ENCODE results near the gene CMSS1.

CMSS1 gene

DNA sequence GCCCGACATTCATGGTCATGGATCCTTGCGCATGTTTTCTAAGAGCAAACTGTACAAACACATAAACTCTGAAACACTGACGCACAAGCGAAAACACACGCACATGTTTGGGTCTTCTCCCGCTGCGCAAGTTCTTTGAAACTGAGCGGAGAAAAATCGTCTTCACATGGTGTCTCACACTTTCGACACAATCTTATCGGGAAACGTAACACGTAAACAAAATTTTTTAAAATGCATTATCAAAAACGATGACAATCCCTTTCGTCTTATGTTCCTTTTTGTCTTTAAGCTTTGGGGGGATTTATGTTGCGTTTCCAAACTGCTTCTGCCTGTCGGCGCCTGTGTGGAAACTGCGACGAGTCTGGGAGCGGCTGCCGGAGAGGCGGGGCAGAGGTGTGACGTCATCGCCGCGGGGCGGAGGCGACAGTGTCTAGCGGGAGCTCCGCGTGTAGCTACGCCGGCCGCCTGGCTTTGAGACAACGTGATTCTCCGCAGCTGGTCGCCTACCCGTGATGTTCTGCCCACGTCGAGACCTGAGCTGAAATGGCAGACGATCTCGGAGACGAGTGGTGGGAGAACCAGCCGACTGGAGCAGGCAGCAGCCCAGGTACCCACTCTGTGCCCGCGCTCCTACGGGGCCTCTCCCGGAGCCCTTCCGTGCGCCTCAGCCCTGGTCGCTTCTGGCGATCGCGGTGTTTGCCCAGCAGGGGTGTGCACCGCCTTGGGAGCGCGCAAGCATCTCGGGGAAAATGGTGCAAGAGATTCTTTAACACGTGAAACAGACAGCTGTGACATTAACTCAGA, at the start of gene CMSS1:
Gene CMSS1 (plus strand): TSS at position 426 of the 804 bp plus-strand sequence.
- DNase-seq (ENCODE audit: low read depth in 2 of 2): peak; percentile 94 to 95

DNA sequence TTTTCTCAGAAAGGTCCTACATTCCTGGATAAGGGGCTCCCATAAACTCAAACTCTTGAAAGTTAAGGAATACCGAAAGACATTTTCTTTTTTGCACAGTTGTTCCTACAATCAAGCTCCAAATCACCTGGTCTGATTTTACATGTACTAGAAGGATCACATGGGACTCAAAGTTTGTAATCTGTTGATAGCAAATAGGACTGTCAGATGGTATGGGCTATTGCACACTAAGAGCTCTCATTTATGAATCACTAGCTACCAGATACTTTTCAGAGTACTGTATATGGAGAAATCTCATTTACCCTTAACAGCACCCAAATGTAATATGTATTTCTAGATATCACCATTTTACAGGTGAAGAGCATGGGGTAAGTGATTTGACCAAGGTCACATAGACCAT, 49.5 kb upstream of the CMSS1 start:
- DNase-seq (ENCODE audit: low read depth in 2 of 2): no peak

DNA sequence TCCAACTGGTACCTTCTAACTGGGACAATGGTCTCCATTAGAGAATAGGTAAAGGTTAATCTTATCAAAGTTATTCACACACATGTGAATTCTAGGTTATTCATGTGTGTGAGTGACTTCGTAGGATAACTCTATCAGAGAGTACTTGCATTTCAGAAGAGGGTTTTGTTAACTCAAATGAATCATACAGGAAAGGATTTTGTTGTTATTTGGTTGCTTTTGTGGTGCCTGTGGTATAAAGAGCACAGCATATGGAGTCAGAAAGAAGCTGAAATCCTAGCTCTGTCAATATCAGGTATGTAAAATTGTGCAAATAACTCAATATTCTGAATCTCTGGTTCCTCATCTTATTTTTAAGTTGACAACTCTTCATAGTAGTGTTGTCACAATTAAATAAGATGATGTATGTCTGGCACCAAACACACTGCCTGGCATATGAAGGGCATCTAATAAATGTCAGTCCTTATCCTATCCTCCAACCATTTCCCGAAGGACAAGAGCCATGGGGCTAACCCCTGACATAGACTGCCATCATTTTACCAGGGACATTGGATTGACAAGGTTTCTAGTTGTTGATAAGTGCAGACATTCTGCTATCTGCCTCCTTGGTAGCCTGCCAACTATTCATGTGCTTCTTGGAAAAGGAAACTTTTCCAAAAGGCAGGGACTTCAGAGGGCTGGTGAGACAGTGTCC, 48.7 kb upstream of the CMSS1 start:
- no peak for DNase-seq (ENCODE audit: low read depth in 2 of 2)

DNA sequence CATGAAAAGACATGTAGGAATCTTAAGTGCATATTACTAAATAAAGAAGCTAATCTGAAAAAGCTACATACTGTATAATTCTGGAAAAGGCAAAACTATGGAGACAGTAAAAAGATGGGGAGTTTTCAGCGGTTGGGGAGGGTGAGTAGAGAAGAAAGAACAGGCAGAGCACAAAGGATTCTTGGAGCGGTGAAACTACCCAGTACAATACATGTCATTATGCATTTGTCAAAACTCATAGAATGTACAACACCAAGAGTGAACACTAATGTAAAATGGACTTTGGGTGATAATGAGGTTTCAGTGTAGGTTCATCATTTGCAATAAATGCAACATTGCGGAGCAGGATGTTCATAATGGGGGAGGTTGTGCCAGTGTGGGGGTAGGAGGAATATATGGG, 45.5 kb upstream of the CMSS1 start:
- DNase-seq (ENCODE audit: low read depth in 2 of 2): no peak

DNA sequence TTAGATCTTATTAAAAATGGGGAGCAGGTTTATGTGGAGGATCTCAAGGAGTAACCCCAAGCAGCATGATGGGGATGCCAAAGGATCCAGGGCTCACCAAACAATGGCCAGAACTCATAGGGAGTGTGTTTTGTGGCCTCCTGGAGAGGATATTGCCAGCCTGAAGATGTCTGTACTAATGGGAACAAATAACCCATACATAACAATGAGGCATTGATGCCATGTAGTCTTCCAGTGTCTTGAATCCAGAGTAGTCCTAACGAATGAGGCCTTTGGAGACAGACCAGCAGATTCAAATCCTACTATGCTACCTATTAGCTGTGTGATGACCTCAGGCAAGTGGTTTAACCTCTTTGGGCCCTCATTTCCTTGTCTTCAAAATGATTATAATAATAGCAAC, 45.0 kb upstream of the CMSS1 start:
- no peak for DNase-seq (ENCODE audit: low read depth in 2 of 2)

DNA sequence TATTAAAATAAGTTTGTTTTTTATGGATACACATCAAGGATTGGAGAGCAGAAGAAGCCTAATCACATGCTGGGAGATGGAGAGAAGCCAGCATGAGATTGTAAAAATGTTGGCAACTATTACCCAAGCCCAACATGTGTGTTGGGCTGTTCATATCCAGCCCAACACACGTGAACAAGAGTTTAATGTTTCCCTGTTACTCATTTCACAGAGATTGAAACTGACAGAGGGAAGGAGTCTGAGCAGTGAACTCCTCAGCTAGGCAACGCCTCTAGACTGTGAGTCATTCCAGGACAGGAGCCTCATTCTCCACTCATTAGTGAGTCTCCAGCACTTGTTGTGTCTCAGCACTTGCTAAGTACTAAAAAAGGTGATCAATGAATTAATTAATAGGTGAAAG, 43.2 kb upstream of the CMSS1 start:
- DNase-seq (ENCODE audit: low read depth in 2 of 2): no peak

DNA sequence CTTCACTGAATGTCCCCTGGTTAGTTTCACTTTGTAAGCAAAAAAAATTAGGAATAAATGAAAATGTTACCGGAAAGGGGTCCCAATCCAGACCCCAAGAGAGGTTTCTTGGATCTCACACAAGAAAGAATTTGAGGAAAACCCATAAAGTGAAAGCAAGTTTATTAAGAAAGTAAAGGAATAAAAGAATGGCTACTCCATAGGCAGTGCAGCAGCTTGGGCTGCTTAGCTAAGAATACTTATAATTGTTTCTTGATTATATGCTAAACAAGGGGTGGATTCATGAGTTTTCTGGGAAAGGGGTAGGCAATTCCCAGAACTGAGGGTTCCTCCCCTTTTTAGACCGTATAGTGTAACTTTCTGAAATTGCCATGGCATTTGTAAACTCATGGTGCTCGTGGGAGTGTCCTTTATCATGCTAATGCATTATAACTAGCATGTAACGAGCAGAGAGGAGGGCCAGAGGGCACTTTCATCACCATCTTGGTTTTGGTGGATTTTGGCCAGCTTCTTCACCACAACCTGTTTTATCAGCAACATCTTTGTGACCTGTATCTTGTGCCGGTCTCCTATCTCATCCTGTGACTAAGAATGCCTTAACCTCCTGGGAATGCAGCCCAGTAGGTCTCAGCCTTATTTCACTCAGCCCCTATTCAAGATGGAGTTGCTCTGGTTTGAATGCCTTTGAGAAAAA, 41.0 kb upstream of the CMSS1 start:
- no peak for DNase-seq (ENCODE audit: low read depth in 2 of 2)

DNA sequence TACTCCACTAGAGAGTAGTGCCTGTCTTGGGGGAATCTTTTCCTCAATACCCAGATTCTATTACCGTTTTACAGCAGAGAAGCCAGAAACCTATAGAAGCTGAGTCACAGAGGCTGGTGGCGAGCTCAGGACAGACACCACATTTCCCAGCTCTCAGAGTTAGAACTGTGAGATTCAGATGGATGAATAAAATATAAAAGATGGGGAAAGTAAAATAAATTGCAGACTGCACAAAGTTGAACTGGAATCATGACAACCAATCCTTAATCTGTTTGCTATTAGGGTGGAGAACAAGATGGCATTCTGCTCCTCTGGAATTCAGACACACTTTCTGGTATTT, 40.5 kb upstream of the CMSS1 start:
- DNase-seq (ENCODE audit: low read depth in 2 of 2): no peak

DNA sequence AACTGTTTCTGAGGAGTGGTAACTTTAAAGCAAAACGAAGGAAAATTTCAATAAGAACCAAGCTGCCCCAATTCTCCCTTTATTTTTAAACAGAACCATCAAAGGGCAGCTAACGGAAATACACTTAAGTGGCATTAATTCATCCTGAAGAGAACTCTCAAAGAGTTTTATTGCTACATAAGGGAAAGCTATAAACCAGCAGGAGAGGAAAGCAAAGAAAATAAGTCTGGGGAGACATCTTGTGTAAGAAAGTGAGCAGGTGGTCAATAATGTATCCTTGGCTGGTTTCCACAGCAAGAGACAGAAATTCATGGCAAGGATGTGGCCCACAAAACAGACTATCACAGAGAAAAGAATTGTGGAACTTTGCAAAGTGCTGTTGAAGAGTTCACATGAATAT, 40.0 kb upstream of the CMSS1 start:
- no peak for DNase-seq (ENCODE audit: low read depth in 2 of 2)

DNA sequence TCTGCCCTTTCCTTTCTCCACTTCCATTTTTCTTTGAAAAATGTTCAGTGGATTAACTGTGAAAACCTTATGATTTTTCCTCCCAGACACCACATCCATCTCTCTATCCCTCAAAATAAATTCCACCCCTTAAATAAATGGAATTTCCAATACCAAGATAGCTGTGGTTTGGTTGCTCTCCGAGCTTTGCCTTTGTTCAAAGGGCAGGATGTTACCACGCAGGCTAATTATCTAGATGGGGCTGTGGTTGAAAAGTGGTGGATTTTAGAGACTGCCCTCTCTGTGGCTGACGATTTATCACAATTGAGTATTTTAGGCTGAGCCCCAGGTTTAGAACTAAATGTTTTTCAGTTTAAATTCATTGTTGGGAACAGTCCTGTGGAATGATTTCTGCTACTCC, 36.9 kb upstream of the CMSS1 start:
- DNase-seq (ENCODE audit: low read depth in 2 of 2): no peak

DNA sequence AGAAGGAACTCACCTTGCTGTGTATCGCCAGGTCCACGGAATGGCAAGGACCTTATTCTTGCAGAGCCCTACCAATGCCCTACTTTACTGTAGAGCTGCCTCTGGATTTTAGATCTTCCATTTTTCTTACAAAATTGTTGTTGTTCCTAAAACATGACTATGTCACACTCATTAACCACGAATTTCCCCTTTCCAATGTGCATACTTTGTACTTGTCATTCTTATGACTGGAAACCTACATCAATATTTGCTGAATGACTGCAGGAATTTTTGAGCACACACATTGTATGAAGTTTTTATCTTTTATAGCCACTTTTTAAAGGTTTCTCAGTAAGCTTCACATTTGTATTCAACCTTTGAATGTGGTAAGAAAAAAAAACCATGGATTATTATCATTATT, 35.9 kb upstream of the CMSS1 start:
- no peak for DNase-seq (ENCODE audit: low read depth in 2 of 2)

DNA sequence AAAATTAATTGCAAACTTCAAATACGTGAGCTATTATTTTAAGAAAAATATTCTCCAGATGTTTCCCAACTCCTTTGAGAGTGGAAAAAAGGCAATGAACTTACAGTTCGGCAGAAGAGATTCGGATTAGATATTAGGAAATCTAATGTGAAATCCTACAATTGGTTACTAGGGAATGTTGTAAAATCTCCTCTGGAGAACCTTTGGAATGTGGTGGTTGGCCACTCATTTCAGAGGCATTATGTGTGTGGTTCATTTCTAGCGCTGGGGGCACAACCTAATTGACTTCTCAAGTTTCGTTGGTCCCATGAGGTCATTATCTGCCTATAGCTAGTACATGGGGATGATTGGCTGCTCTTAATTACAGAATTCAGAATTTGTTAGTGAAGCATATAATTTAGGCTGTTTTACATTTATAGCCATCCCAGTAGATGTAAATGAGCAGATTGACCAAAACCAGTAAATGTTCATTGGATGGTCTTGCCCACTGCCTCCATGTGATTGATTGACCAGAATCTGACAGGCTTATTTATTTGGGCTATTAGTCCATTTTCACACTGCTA, 34.6 kb upstream of the CMSS1 start:
- no peak for DNase-seq (ENCODE audit: low read depth in 2 of 2)

DNA sequence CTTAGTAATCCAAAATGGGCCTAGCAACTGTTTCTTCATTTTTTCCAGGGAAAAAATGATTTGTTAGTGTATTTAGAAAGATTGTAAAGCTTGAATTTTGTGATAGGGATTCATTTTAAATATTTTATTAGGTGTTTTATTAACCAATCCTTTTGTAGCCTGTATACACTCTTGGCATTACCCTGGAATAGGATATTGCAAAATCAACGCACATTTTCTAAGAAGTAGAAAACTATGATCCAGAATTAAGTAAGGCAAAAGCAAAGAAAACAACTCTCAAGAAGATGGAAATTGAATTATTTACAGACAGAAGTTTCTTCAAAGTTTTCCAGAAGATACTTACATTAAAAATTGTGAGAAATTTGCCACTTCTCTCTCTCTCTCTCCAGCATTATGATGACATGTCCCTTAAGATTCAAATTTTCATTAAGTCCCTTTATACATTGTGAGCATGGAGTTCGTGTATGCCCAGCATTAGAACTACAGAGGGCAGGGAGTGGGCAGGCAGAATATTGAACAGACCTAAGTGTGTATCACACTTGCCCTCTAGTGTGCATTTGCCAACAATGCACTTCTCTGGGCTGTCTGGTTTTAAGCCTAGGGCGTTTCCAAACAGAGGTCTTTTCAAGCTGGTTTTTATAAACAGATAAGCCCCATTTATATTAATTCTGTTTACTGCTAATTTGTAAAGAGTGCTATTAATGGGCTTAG, 28.5 kb upstream of the CMSS1 start:
- DNase-seq (ENCODE audit: low read depth in 2 of 2): no peak

DNA sequence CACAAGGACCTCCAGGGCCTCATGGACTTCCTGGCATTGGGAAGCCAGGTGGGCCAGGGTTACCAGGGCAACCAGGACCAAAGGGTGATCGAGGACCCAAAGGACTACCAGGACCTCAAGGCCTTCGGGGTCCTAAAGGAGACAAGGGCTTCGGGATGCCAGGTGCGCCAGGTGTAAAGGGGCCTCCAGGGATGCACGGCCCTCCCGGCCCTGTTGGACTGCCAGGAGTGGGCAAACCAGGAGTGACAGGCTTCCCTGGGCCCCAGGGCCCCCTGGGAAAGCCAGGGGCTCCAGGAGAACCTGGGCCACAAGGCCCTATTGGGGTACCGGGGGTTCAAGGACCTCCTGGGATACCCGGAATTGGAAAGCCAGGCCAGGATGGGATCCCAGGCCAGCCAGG, 23.2 kb upstream of the CMSS1 start:
- DNase-seq (ENCODE audit: low read depth in 2 of 2): no peak

DNA sequence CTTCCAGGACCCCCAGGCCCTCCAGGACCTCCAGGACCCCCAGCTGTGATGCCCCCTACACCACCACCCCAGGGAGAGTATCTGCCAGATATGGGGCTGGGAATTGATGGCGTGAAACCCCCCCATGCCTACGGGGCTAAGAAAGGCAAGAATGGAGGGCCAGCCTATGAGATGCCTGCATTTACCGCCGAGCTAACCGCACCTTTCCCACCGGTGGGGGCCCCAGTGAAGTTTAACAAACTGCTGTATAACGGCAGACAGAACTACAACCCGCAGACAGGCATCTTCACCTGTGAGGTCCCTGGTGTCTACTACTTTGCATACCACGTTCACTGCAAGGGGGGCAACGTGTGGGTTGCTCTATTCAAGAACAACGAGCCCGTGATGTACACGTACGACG, 22.1 kb upstream of the CMSS1 start:
- no peak for DNase-seq (ENCODE audit: low read depth in 2 of 2)

DNA sequence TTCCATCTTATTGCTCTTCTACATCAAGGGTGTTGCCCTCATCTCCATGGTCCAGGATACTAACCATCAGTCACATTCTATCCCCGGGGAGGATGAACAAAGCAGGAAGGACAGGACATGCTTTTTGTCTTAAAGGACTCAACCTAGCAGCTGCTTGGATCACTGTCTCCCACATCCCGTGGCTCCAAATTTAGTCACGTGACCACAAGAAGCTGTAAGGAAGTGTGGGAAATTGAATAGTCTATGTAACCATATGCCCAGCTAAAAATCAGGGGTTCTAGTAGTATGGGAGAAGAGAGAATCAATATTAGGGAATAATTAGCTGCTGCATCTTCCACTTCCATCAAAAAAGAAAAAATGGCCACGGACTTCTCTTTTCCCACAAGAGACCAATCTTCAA, 18.2 kb upstream of the CMSS1 start:
- no peak for DNase-seq (ENCODE audit: low read depth in 2 of 2)

DNA sequence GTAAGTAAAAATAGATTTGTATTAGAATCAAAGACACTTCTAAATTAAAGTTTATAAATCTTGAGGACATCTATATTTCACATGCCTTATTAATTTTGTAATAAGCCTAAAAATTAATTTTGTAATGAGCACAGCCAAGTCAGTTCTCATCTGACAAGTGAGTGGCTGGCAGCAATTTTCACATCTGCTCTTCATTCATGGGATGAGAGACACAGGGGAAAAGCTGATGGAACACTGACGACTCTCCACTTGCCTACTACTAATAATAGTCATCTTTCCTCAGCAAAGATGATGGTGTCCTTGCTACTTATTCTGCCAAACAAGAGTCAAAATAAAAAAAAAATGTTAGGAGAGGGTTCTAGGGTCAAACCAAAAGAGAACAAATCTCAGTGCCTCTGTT, 14.4 kb upstream of the CMSS1 start:
- DNase-seq (ENCODE audit: low read depth in 2 of 2): no peak

DNA sequence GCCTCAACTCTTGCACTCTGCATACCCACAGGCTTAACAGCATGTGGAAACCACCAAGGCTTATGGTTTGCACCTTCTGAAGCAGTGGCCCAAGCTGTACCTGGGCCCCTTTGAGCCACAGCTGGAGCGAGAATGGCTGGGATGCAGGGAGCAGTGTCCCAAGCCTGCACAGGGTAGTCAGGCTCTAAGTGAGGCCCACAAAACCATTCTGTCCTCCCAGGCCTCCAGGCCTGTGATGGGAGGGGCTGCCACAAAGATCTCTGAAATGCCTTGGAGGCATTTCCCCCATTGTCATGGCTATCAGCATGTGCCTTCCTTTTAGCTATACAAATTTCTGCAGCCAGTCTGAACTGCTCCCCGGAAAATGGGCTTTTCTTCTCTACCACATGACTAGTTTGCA, 12.5 kb upstream of the CMSS1 start:
- no peak for DNase-seq (ENCODE audit: low read depth in 2 of 2)

DNA sequence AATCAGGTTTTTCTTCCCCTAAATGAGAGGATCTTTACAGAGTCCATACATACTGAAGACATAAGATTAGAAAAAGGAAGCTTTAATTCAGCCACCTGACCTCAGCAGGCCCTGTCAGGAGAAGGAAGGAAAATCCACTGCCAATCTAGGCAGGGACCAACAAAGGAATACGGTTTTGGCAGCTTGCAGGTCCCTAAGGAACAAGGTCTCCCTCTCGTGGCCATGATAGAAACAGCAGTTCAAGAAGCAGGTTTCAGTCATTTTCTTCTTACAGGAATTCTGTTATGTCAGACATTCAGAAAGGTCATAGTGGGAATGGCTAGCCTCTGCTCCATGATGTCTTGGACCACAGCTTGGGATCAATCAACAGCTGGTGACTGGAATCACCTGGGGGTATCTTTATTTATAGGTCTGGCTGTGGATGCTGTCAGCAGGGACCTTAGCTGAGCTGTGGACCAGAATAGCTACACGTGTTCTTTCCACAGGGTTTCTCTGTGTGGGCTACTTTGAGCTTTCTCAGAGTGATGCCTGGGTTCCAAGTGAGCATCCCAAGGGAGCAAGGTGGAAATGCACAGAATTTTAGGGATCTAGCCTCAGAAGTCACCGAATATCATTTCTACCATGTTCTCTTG, 9.4 kb upstream of the CMSS1 start:
- DNase-seq (ENCODE audit: low read depth in 2 of 2): no peak

DNA sequence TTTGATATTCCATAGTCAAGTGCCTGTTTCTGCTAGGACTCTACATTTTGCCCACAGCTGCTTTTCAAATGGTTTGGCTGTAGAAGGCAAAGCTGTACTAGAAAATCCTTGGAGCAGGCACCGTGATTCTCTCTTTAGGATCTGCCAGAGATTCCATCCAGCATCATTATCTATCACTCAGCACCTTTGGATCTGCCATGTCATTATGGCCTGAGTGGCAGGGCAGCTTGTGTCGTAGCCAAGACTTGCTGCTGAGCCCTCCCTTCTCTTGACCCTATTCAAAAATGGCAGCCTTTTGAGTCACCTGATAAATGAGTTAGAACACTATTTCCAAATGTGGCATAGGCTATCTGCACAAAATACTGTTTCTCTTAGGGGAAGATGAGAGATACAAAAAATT, 8.1 kb upstream of the CMSS1 start:
- DNase-seq (ENCODE audit: low read depth in 2 of 2): no peak

DNA sequence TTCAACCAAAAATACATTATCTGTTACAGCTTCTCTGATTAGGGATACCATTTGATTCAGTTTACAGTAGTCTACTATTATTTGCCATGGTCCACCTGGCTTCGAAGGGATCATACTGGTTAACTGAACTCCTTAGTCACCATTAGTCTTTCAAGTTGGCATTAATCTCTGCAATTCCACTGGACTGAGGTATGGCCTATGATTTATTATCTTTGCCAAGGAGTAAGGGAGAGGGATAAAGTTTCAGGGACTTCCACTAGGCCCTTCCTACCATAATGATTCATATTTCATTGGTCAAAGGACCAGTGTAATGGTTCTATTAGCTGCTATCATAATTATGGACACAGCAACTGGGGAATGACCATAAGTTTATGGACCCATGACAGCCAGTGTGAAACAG, 7.3 kb upstream of the CMSS1 start:
- DNase-seq (ENCODE audit: low read depth in 2 of 2): no peak

DNA sequence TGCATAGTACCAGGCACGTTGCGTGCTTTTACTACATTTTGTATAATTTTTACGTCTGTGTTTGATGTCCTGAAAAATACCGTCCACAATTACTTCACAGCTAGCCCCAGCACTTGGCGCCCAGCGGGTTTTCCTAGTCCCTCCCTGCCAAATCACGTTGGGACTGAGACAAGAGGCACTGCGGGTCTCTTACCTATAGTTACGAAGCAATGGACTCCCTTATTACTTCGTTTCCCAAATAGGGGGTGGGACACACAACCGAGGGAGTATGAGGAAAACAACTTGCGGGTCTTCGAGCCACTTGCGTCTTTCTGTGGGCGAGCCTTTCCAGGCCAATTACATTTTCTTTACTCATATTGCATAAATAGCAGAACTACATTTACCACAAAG, 620 bp upstream of the CMSS1 start:
- no peak for DNase-seq (ENCODE audit: low read depth in 2 of 2)

All from stimulated activated CD8-positive, alpha-beta memory T cell treated with anti-CD3 and anti-CD28 coated beads, Interleukin-2, amount 100 ng/mL, for 48 hours (primary cell).